Sigmoid colon (tissue), 4 donors: ENCODE data around the gene CCNI2.

Source experiments
- EP300 ChIP-seq, 4 donors: sonication (generic); formaldehyde crosslinking; IDR thresholded peaks; one replicate each; pipeline ENCODE4 v1.6.1; 2017; ENCODE audit warnings: antibody characterized with exemption in 4 of 4
- POLR2AphosphoS5 ChIP-seq, 4 donors: sonication (generic); formaldehyde crosslinking; IDR thresholded peaks; one replicate each; pipeline ENCODE4 v1.6.1; 2017; ENCODE audit warnings: antibody characterized with exemption in 4 of 4

DNA sequence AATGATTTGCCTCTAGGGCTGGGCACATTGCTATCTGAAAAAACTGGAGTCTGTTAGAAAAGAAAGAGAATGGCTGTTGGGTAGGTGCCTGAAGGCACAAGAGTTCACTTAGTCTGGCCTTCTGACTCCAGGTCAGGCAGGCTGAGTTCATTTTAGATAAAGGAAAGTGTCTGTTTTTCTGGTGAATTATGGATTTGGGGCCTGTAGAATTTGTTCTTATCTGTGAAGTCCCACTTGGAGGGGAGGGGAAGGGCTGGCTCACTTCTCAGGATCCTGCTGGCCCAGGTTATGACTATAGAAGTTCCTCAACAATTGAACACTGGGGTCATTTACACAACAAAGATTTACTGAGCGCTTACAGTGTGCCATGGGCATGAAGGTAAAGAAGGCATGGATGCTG is 41.3 kb downstream of the CCNI2 start:
- TF ChIP-seq EP300 (IDR thresholded peaks at IDR 0.05) (no peak), POLR2AphosphoS5 (IDR thresholded peaks at IDR 0.05) (no peak)
